IMR-90 (cell line): ENCODE measurements around the gene DIP2A. TPM values are rescaled to one million over a fixed set of nuclear protein-coding genes. Genes with fewer than 3 reads are reported as not detected.

Experiments used
- ATAC-seq: fragments of 200-7000 bp; cut with Tn5 transposase; 2 replicates; pipeline ENCODE4 v1.9.1; 2020; ENCODE audit warnings: low read depth, mild to moderate bottlenecking, moderate library complexity
- BruUV-seq: library from RNA; stranded (reverse); fragments of 400-500 nt; replicated peaks from 2 replicates; lab custom pipeline; 2021; lab: Mats Ljungman, UMichigan
- CTCF ChIA-PET: fragments of 300-600 bp; formaldehyde crosslinking; extraction: SDS; loops from one replicate; lab custom pipeline; 2021; ENCODE audit warnings: antibody characterized with exemption; lab: Yijun Ruan, JAX
- POLR2A ChIA-PET: fragments of 300-600 bp; sonication (Branson Sonifier 250); formaldehyde crosslinking; loops from one replicate; lab custom pipeline; 2022; ENCODE audit warnings: antibody characterized with exemption; ENCODE audit not compliant: unreplicated experiment; lab: Charles Lee
- DNase-seq: peaks from one replicate; pipeline ENCODE4 v3.0.0; 2013
- H2AFZ ChIP-seq: replicated peaks from 2 replicates; pipeline ENCODE3; 2013; ENCODE audit warnings: low read length, mild to moderate bottlenecking; ENCODE audit not compliant: poor library complexity
- H2AK5ac ChIP-seq: 2 replicates; pipeline ENCODE4 v1.6.1; 2013; ENCODE audit warnings: low read depth, low read length, inconsistent platforms
- H2AK9ac ChIP-seq: replicated peaks from 2 replicates; pipeline ENCODE3; 2013; ENCODE audit warnings: mild to moderate bottlenecking, low read depth, low read length, moderate library complexity; ENCODE audit not compliant: poor library complexity
- H2BK120ac ChIP-seq: 2 replicates; pipeline ENCODE4 v1.6.1; 2013; ENCODE audit warnings: low read depth, low read length, inconsistent platforms
- H2BK15ac ChIP-seq: 3 replicates; pipeline ENCODE4 v1.6.1; 2013; ENCODE audit warnings: low read depth, low read length, inconsistent platforms
- H2BK20ac ChIP-seq: 2 replicates; pipeline ENCODE4 v1.6.1; 2013; ENCODE audit warnings: low read depth, mild to moderate bottlenecking, inconsistent platforms, low read length, moderate library complexity
- H2BK5ac ChIP-seq: 2 replicates; pipeline ENCODE4 v1.6.1; 2013; ENCODE audit warnings: mild to moderate bottlenecking, low read depth, low read length, inconsistent platforms; ENCODE audit not compliant: poor library complexity, severe bottlenecking
- H3K14ac ChIP-seq: replicated peaks from 2 replicates; pipeline ENCODE4 v1.6.1; 2013; ENCODE audit warnings: low read depth, low read length, inconsistent platforms
- H3K18ac ChIP-seq: 2 replicates; pipeline ENCODE4 v1.6.1; 2013; ENCODE audit warnings: low read depth, low read length, control low read depth
- H3K23ac ChIP-seq: 2 replicates; pipeline ENCODE4 v1.6.1; 2013; ENCODE audit warnings: low read depth, low read length, inconsistent platforms
- H3K27ac ChIP-seq: 2 replicates; pipeline ENCODE4 v1.5.1; 2013; ENCODE audit warnings: mild to moderate bottlenecking, control low read depth, low read length; ENCODE audit not compliant: insufficient read depth
- H3K27me3 ChIP-seq: 2 replicates; pipeline ENCODE4 v1.6.1; 2013; ENCODE audit warnings: low read length; ENCODE audit not compliant: control insufficient read depth, insufficient read depth
- H3K36me3 ChIP-seq: 2 replicates; pipeline ENCODE4 v1.6.1; 2013; ENCODE audit warnings: low read length, mixed read lengths; ENCODE audit not compliant: control insufficient read depth, insufficient read depth
- H3K4ac ChIP-seq: 2 replicates; pipeline ENCODE4 v1.6.1; 2013; ENCODE audit warnings: low read depth, low read length, inconsistent platforms
- H3K4me1 ChIP-seq: 2 replicates; pipeline ENCODE4 v1.6.1; 2013; ENCODE audit warnings: low read length, mixed read lengths; ENCODE audit not compliant: control insufficient read depth, insufficient read depth
- H3K4me2 ChIP-seq: 2 replicates; pipeline ENCODE4 v1.6.1; 2013; ENCODE audit warnings: low read depth, mild to moderate bottlenecking, control low read depth, low read length, moderate library complexity
- H3K4me3 ChIP-seq: 2 replicates; pipeline ENCODE4 v1.5.1; 2013; ENCODE audit warnings: low read depth, mild to moderate bottlenecking, control low read depth, low read length, moderate library complexity; ENCODE audit not compliant: insufficient read depth
- H3K56ac ChIP-seq: 2 replicates; pipeline ENCODE4 v1.6.1; 2013; ENCODE audit warnings: low read length, inconsistent platforms; ENCODE audit not compliant: insufficient read depth; ENCODE audit errors: extremely low read depth
- H3K79me1 ChIP-seq, 2 experiments: 2 replicates each; pipeline ENCODE4 v1.6.1; 2013; ENCODE audit warnings: low read length in 2 of 2, inconsistent platforms in 1 of 2, low read depth in 1 of 2
- H3K9ac ChIP-seq: 2 replicates; pipeline ENCODE4 v1.6.1; 2013; ENCODE audit warnings: low read depth, low read length, control low read depth
- H3K9me1 ChIP-seq: 2 replicates; pipeline ENCODE4 v1.6.1; 2013; ENCODE audit warnings: low read length, inconsistent platforms; ENCODE audit not compliant: insufficient read depth
- H3K9me3 ChIP-seq: 2 replicates; pipeline ENCODE4 v1.6.1; 2013; ENCODE audit warnings: low read length; ENCODE audit not compliant: control insufficient read depth, insufficient read depth
- H4K20me1 ChIP-seq: 2 replicates; pipeline ENCODE4 v1.6.1; 2013; ENCODE audit warnings: low read length, inconsistent platforms; ENCODE audit not compliant: insufficient read depth
- H4K5ac ChIP-seq: 2 replicates; pipeline ENCODE4 v1.6.1; 2013; ENCODE audit warnings: mild to moderate bottlenecking, low read depth, low read length, control low read depth
- H4K8ac ChIP-seq, 2 experiments: 2 replicates each; pipeline ENCODE4 v1.6.1; 2013; ENCODE audit warnings: low read depth in 2 of 2, low read length in 2 of 2, control low read depth in 1 of 2, inconsistent platforms in 1 of 2
- H4K91ac ChIP-seq: 2 replicates; pipeline ENCODE4 v1.6.1; 2013; ENCODE audit warnings: low read depth, low read length, inconsistent platforms; ENCODE audit not compliant: insufficient read depth
- CHD1 ChIP-seq: IDR thresholded peaks from 2 replicates; pipeline ENCODE4 v1.6.1; 2012; ENCODE audit warnings: low read depth, low read length, improper control_type of control experiment
- FOS ChIP-seq: fragments of 150-350 bp; IDR thresholded peaks from 2 replicates; pipeline ENCODE4 v1.6.1; 2016; ENCODE audit warnings: low read depth, low read length
- MAFK ChIP-seq: IDR thresholded peaks from 2 replicates; pipeline ENCODE4 v1.6.1; 2012; ENCODE audit warnings: low read depth, low read length, improper control_type of control experiment
- MAZ ChIP-seq: IDR thresholded peaks from 2 replicates; pipeline ENCODE4 v1.6.1; 2012; ENCODE audit warnings: low read depth, mild to moderate bottlenecking, low read length, improper control_type of control experiment, moderate library complexity, borderline replicate concordance
- NFE2L2 ChIP-seq: fragments of 150-350 bp; IDR thresholded peaks from 2 replicates; pipeline ENCODE4 v1.6.1; 2016; ENCODE audit warnings: low read depth, mild to moderate bottlenecking, low read length
- RAD21 ChIP-seq: IDR thresholded peaks from 2 replicates; pipeline ENCODE4 v1.6.1; 2012; ENCODE audit warnings: low read length, improper control_type of control experiment
- RCOR1 ChIP-seq: IDR thresholded peaks from 2 replicates; pipeline ENCODE4 v1.6.1; 2012; ENCODE audit warnings: mild to moderate bottlenecking, low read length, improper control_type of control experiment; ENCODE audit not compliant: insufficient replicate concordance
- SMC3 ChIP-seq: fragments of 150-350 bp; IDR thresholded peaks from 2 replicates; pipeline ENCODE4 v1.6.1; 2016; ENCODE audit warnings: low read depth, mild to moderate bottlenecking, antibody characterized with exemption, low read length, moderate library complexity
- WGBS, 2 experiments: methylation state at CpG; one replicate each; pipeline versions ENCODE4 v1.1.5 to v1.1.7; 2013; ENCODE audit warnings: missing lambda C conversion rate in 2 of 2; ENCODE audit not compliant: insufficient read length in 1 of 2; ENCODE audit errors: extremely low coverage in 2 of 2; 5-methylcytosine and 5-hydroxymethylcytosine counted together
- dilution Hi-C: fragments of 300-500 bp; cut with HindIII; formaldehyde crosslinking; loops from one replicate; pipeline ENCODE4 v1.14.3; 2018; ENCODE audit warnings: low sequenced_read_pairs; ENCODE audit not compliant: unreplicated experiment
- in situ Hi-C: fragments of 300-500 bp; cut with MboI; formaldehyde crosslinking; loops from 3 replicates; pipeline ENCODE4 v1.14.3; 2019; ENCODE audit warnings: low sequenced_read_pairs, inconsistent platforms, mixed read lengths
- intact Hi-C: fragments of 100-400 bp; cut with micrococcal nuclease; formaldehyde crosslinking; loops from 2 replicates; pipeline ENCODE4 v1.10.0; 2022
- polyA plus RNA-seq, 3 experiments: library from polyadenylated mRNA; depleted of rRNA; stranded (reverse); fragments of >200 nt; gene quantifications; 2 replicates each; pipeline ENCODE4 v1.2.3, GENCODE V29; 2012; ENCODE audit warnings: low replicate concordance in 1 of 3
- total RNA-seq: library from RNA; depleted of rRNA; stranded (reverse); fragments of >200 nt; gene quantifications from 2 replicates; pipeline ENCODE4 v1.2.3, GENCODE V29; 2012
- TF ChIP-seq, protein P1 (sequence below): fragments of 150-350 bp; IDR thresholded peaks from 2 replicates; pipeline ENCODE4 v1.6.1; 2017; ENCODE audit warnings: mild to moderate bottlenecking, antibody characterized with exemption, low read length, low read depth

The DIP2A gene
- total and polyA plus RNA-seq, 2 of the 4 experiments (the other 2 are of a cell fraction) = 17.9 to 24.3 TPM

- H3K27ac ChIP-seq = no peak overlapping the region
- no peak overlapping the region for H3K18ac ChIP-seq
- H4K8ac ChIP-seq = no peak overlapping the region
- TF ChIP-seq RAD21 (no peak), NFE2L2 (no peak), SMC3 (no peak), MAFK (no peak), MAZ (no peak), FOS (no peak), CHD1 (no peak), RCOR1 (no peak)
- TF ChIP-seq, protein P1, sequence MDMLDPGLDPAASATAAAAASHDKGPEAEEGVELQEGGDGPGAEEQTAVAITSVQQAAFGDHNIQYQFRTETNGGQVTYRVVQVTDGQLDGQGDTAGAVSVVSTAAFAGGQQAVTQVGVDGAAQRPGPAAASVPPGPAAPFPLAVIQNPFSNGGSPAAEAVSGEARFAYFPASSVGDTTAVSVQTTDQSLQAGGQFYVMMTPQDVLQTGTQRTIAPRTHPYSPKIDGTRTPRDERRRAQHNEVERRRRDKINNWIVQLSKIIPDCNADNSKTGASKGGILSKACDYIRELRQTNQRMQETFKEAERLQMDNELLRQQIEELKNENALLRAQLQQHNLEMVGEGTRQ = no peak
- H2BK20ac ChIP-seq = no peak overlapping the region
- BruUV-seq = no TSS peak
- 81% methylated on average over 8 of the region's 39 CpGs; no CpG with 5 or more reads in 1 of the 2 experiments for WGBS, 2 experiments
- H2AK9ac ChIP-seq = no peak overlapping the region
- H4K20me1 ChIP-seq = no peaks in the 10 kb centered on the region
- H3K14ac ChIP-seq = no peak overlapping the region
- H3K4ac ChIP-seq = no peak overlapping the region
- H2BK120ac ChIP-seq = no peak overlapping the region
- no peak overlapping the region for H4K5ac ChIP-seq
- no peak overlapping the region for H2BK15ac ChIP-seq
- H3K4me3 ChIP-seq = no peak overlapping the region
- peaks cover 33% of the 10 kb centered on the region for H3K36me3 ChIP-seq
- no peaks in the 10 kb centered on the region for H3K9me3 ChIP-seq
- H2AK5ac ChIP-seq = no peak overlapping the region
- ATAC-seq (no peak), DNase-seq (no peak)
- in situ Hi-C loops (no loop called here), dilution Hi-C loops (no loop called here), intact Hi-C loops (no loop called here)
- POLR2A ChIA-PET = no interaction called here
- H3K56ac ChIP-seq = no peak overlapping the region
- no peaks in the 10 kb centered on the region for H3K27me3 ChIP-seq
- H2AFZ ChIP-seq = no peak overlapping the region
- no peak overlapping the region for H2BK5ac ChIP-seq
- no peak overlapping the region for H3K9ac ChIP-seq
- no peak overlapping the region for H3K4me2 ChIP-seq
- CTCF ChIA-PET = interaction anchor here (1.0 kb wide), 1 partner anchor 24 kb away, joined by 3 read pairs; no protein-coding TSS in a partner anchor
- no peaks in the 10 kb centered on the region for H3K9me1 ChIP-seq
- H3K79me1 ChIP-seq = peaks cover 0 to 3% of the 10 kb centered on the region in 2 experiments; a peak in 1 of 4 replicates
- no peaks in the 10 kb centered on the region for H3K4me1 ChIP-seq
- no peak overlapping the region for H4K91ac ChIP-seq
- no peak overlapping the region for H3K23ac ChIP-seq
Observed at GRCh38 chr21:46412521-46413364, 45.9 kb upstream of the DIP2A start.
